K562 (cell line): ENCODE data around the gene ABCA7. TPM values are rescaled to one million over a fixed set of nuclear protein-coding genes. Genes with fewer than 3 reads are reported as not detected.

Experiments
- ATAC-seq: fragments of 200-7000 bp; cut with Tn5 transposase; 3 replicates; pipeline ENCODE4 v1.9.1; 2020; ENCODE audit warnings: moderate library complexity
- BruUV-seq: library from RNA; stranded (reverse); fragments of 400-500 nt; replicated peaks from 2 replicates; lab custom pipeline; 2021; lab: Mats Ljungman, UMichigan
- CTCF ChIA-PET: fragments of 300-600 bp; formaldehyde crosslinking; extraction: SDS; loops from one replicate; lab custom pipeline; 2021; ENCODE audit warnings: low intra/inter-chr PET ratio; lab: Yijun Ruan, JAX
- POLR2A ChIA-PET: fragments of 300-600, 350-650 bp; sonication (Branson Sonifier 250); formaldehyde crosslinking; extraction: SDS; loops from one replicate; lab custom pipeline; 2021; ENCODE audit warnings: antibody characterized with exemption, inconsistent platforms; lab: Yijun Ruan, JAX
- DNase-seq, 4 experiments: peaks; one replicate each; pipeline versions ENCODE4 v3.0.0 to v3.0.0-alpha.2; 2011 to 2018; ENCODE audit warnings: low spot score in 3 of 4, mixed read lengths in 3 of 4; ENCODE audit errors: extremely low read depth in 1 of 4
- FAIRE-seq: peaks from 2 replicates; lab custom pipeline; 2011; peaks lifted over from hg19 to GRCh38; lab: Jason Lieb, UNC
- H2AFZ ChIP-seq: 2 replicates; pipeline ENCODE4 v1.6.0; 2011; ENCODE audit warnings: low read depth, low read length, control low read depth, inconsistent platforms
- H3K27ac ChIP-seq: fragments of 200-600 bp; 3 replicates; pipeline ENCODE4 v1.8.0; 2011; ENCODE audit warnings: low read depth, mild to moderate bottlenecking, control low read depth, inconsistent platforms, low read length, moderate library complexity, mixed read lengths; ENCODE audit errors: extremely low read depth
- H3K27me3 ChIP-seq, 2 experiments: fragments of 300-600 bp in 1 of 2; 2 replicates in 1 of 2; 3 replicates in 1 of 2; pipeline versions ENCODE4 v1.6.0 to v1.8.0; 2011; ENCODE audit warnings: inconsistent platforms in 2 of 2, low read length in 2 of 2, mild to moderate bottlenecking in 1 of 2, mixed read lengths in 1 of 2, moderate library complexity in 1 of 2; ENCODE audit not compliant: control insufficient read depth in 2 of 2, insufficient read depth in 2 of 2
- H3K36me3 ChIP-seq: fragments of 300-600 bp; 3 replicates; pipeline ENCODE4 v1.8.0; 2011; ENCODE audit warnings: mild to moderate bottlenecking, low read length, inconsistent platforms; ENCODE audit not compliant: control insufficient read depth, insufficient read depth
- H3K4me1 ChIP-seq, 2 experiments: fragments of 200-600 bp in 1 of 2; replicated peaks in 1 of 2; 2 replicates in 1 of 2; 3 replicates in 1 of 2; pipeline versions ENCODE4 v1.5.1 to v1.8.0; 2011; ENCODE audit warnings: inconsistent platforms in 2 of 2, low read length in 2 of 2, mild to moderate bottlenecking in 1 of 2, mixed read lengths in 1 of 2, moderate library complexity in 1 of 2; ENCODE audit not compliant: control insufficient read depth in 2 of 2, insufficient read depth in 2 of 2
- H3K4me2 ChIP-seq: 2 replicates; pipeline ENCODE4 v1.6.1; 2011; ENCODE audit warnings: low read length, control low read depth, inconsistent platforms, mixed read lengths; ENCODE audit not compliant: insufficient read depth
- H3K4me3 ChIP-seq: fragments of 200-600 bp; sonication (generic), shearing (Covaris generic); 2 replicates; pipeline ENCODE4 v1.5.1; 2016; ENCODE audit warnings: control low read depth, inconsistent platforms
- H3K79me2 ChIP-seq: fragments of 200-600 bp; 3 replicates; pipeline ENCODE4 v1.8.0; 2011; ENCODE audit warnings: low read length, inconsistent platforms; ENCODE audit not compliant: control insufficient read depth, insufficient read depth
- H3K9ac ChIP-seq, 2 experiments: 2 replicates each; pipeline versions ENCODE4 v1.6.0 to v1.6.1; 2011; ENCODE audit warnings: low read depth in 2 of 2, low read length in 2 of 2, control low read depth in 1 of 2, inconsistent platforms in 1 of 2, mild to moderate bottlenecking in 1 of 2, mixed read lengths in 1 of 2; ENCODE audit not compliant: insufficient read depth in 1 of 2
- H3K9me1 ChIP-seq: one replicate; pipeline ENCODE4 v1.6.0; 2011; ENCODE audit warnings: inconsistent platforms, mild to moderate bottlenecking, low read length, moderate library complexity; ENCODE audit not compliant: control insufficient read depth, insufficient read depth
- H3K9me3 ChIP-seq: replicated peaks from 2 replicates; pipeline ENCODE4 v1.5.1; 2011; ENCODE audit warnings: low read depth, low read length, inconsistent platforms; ENCODE audit not compliant: control insufficient read depth, insufficient read depth
- H4K20me1 ChIP-seq: replicated peaks from 2 replicates; pipeline ENCODE4 v1.6.1; 2011; ENCODE audit warnings: low read length, inconsistent platforms, mixed read lengths; ENCODE audit not compliant: control insufficient read depth, insufficient read depth
- BMI1 ChIP-seq: fragments of 150-350 bp; IDR thresholded peaks from 2 replicates; pipeline ENCODE4 v1.6.1; 2014; ENCODE audit warnings: low read length
- CBX5 ChIP-seq: IDR thresholded peaks from 2 replicates; pipeline ENCODE4 v1.6.1; 2014; ENCODE audit warnings: low read depth, borderline replicate concordance
- HDAC1 ChIP-seq, 2 experiments: fragments of 450-650 bp; IDR thresholded peaks; 2 replicates each; pipeline ENCODE4 v1.6.1; 2016 to 2017; ENCODE audit warnings: inconsistent platforms in 1 of 2, mild to moderate bottlenecking in 1 of 2, moderate library complexity in 1 of 2
- L3MBTL2 ChIP-seq: fragments of 450-650 bp; IDR thresholded peaks from 2 replicates; pipeline ENCODE4 v1.6.1; 2016; ENCODE audit warnings: mild to moderate bottlenecking, moderate library complexity
- MCM5 ChIP-seq: fragments of 450-650 bp; IDR thresholded peaks from 2 replicates; pipeline ENCODE4 v1.6.1; 2016; ENCODE audit warnings: low read depth
- NCOR1 ChIP-seq: fragments of 450-650 bp; IDR thresholded peaks from 2 replicates; pipeline ENCODE4 v1.6.1; 2016; ENCODE audit warnings: mild to moderate bottlenecking, moderate library complexity
- POLR2G ChIP-seq: fragments of 200-400 bp; formaldehyde crosslinking; IDR thresholded peaks from 2 replicates; pipeline ENCODE4 v1.6.1; 2017; ENCODE audit warnings: low read depth, mild to moderate bottlenecking, antibody characterized with exemption, low read length, moderate library complexity
- RBFOX2 ChIP-seq: fragments of 200-400 bp; formaldehyde crosslinking; IDR thresholded peaks from 2 replicates; pipeline ENCODE4 v1.6.1; 2017; ENCODE audit warnings: low read depth, mild to moderate bottlenecking, low read length, moderate library complexity
- ZBED1 ChIP-seq: IDR thresholded peaks from 2 replicates; pipeline ENCODE4 v1.6.1; 2014
- ZBTB1 ChIP-seq: sonication (generic); formaldehyde crosslinking; IDR thresholded peaks from 2 replicates; pipeline ENCODE4 v1.8.1; 2023; ENCODE audit warnings: missing genetic modification reagents, low read depth, mild to moderate bottlenecking, borderline replicate concordance
- ZBTB7A ChIP-seq: IDR thresholded peaks from 2 replicates; pipeline ENCODE4 v1.6.1; 2011; ENCODE audit warnings: low read depth, mild to moderate bottlenecking, low read length, moderate library complexity, borderline replicate concordance; ENCODE audit not compliant: control insufficient read depth
- ZFP36 ChIP-seq: fragments of 150-350 bp; IDR thresholded peaks from 2 replicates; pipeline ENCODE4 v1.6.1; 2018; ENCODE audit warnings: low read length, low read depth; ENCODE audit not compliant: partially characterized antibody
- ZNF668 ChIP-seq: fragments of 250-450 bp; sonication (Bioruptor Pico); IDR thresholded peaks from 2 replicates; pipeline ENCODE4 v1.8.0; 2022; ENCODE audit warnings: mild to moderate bottlenecking, inconsistent platforms
- ZNF764 ChIP-seq: fragments of 250-450 bp; sonication (Bioruptor Pico); IDR thresholded peaks from 2 replicates; pipeline ENCODE4 v1.4.0; 2020; ENCODE audit warnings: low read depth, mild to moderate bottlenecking, moderate library complexity
- ZNF830 ChIP-seq: fragments of 250-450 bp; sonication (Bioruptor Pico); IDR thresholded peaks from 2 replicates; pipeline ENCODE4 v1.5.0; 2021; ENCODE audit warnings: mild to moderate bottlenecking
- WGBS: fragments of 100-300 bp; shearing (Covaris generic); methylation state at CpG from one replicate; pipeline ENCODE4 v1.1.6; 2016; ENCODE audit warnings: low coverage, mixed read lengths; ENCODE audit not compliant: insufficient coverage; ENCODE audit errors: missing lambda C conversion rate; 5-methylcytosine and 5-hydroxymethylcytosine counted together
- in situ Hi-C: fragments of 300-500 bp; cut with MboI; formaldehyde crosslinking; loops from 4 replicates; pipeline ENCODE4 v1.15.0; 2018; ENCODE audit warnings: inconsistent platforms, mixed read lengths
- intact Hi-C: fragments of 100-400 bp; cut with micrococcal nuclease; formaldehyde crosslinking; loops from 2 replicates; pipeline ENCODE4 v1.14.2; 2022
- polyA plus RNA-seq, 8 experiments: library from polyadenylated mRNA; depleted of rRNA in 4 of 8; stranded (reverse) in 5 of 8; unstranded in 3 of 8; fragments of >200 nt; fragmentation: Nextera tagmentation in 2 of 8; fragmentation: Illumina TruSeq in 1 of 8; extraction: Ambion mirVana in 2 of 8; extraction: Trizol in 1 of 8; gene quantifications; 2 replicates each; pipeline versions ENCODE4 v1.2.1 to v1.2.3, GENCODE V29; 2011 to 2014; ENCODE audit warnings: inconsistent platforms in 1 of 8, missing spikeins in 1 of 8
- total RNA-seq, 7 experiments: library from RNA; depleted of rRNA in 6 of 7; stranded (reverse); fragments of >200 nt in 6 of 7; fragmentation: Illumina TruSeq in 2 of 7; extraction: Trizol in 2 of 7; gene quantifications; 2 replicates each; pipeline versions ENCODE4 v1.2.1 to v1.2.3, GENCODE V29; 2011 to 2021; ENCODE audit warnings: low replicate concordance in 1 of 7
- TF ChIP-seq, protein P1 (sequence below): fragments of 200-800 bp; sonication (Bioruptor generic); IDR thresholded peaks from 2 replicates; pipeline ENCODE4 v1.6.1; 2017; ENCODE audit warnings: missing genetic modification characterization, missing compliant biosample characterization
- TF ChIP-seq, protein P2 (sequence below): conservative IDR thresholded peaks from 2 replicates; pipeline ENCODE4 v1.6.1; 2011; ENCODE audit warnings: low read depth, mild to moderate bottlenecking, low read length; ENCODE audit not compliant: control insufficient read depth
- TF ChIP-seq, protein P3 (sequence below): sonication (generic); formaldehyde crosslinking; IDR thresholded peaks from 2 replicates; pipeline ENCODE4 v1.8.1; 2023; ENCODE audit warnings: mild to moderate bottlenecking, missing genetic modification reagents, moderate library complexity

ABCA7 gene
- total and polyA plus RNA-seq, 9 of the 15 experiments (the other 6 are each of a cell fraction or from before 2014, with no cell fraction given): 2.3 to 96.1 (median 31.2) TPM

DNA sequence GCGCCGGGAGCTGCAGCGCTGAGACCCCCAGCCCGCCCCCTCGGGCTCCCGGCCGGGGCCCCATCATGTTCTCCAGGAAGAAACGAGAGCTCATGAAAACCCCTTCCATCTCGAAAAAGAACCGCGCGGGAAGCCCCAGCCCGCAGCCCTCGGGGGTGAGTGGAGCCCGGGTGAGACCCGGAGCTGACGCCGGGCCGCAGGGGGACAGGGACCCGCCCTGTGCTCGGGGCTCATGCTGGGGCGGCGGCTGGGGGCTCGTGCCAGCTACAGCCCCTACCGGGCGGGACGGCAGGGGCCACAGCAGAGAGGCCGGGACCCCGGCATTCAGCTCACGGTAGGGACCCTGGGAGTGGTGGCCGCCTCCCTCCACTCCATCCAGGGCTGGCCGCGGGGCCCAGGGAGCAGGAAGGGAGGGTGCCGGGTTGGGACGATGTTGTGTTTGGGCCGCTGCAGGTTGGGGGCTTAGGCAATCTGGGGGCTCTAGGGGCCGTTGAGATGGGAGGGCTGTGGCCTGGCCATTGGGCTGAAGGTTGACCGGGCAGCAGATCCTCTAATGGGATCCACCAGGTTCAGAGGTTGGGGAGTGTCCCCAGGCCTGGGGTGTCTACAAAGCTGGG lies 27.5 kb downstream of the ABCA7 start:
- 6% methylated on average over 15 of the region's 38 CpGs for WGBS
- peak; percentile 14 for ATAC-seq
- no TSS peak for BruUV-seq
- peak overlapping the region; percentile 16 to 90; a peak in 3 of 4 replicates for H3K9ac ChIP-seq
- peak in 3 of 4 experiments; percentile 32 to 48 (median 46) for DNase-seq
- peak overlapping the region; percentile 41; the same call in 1 of the 2 replicates for H2AFZ ChIP-seq
- no peaks in the 10 kb centered on the region for H3K9me3 ChIP-seq
- intact Hi-C loops: no loop called here
- H3K9me1 ChIP-seq: no peaks in the 10 kb centered on the region
- POLR2A ChIA-PET: interaction anchor here (0.6 to 1.9 kb wide), 11 partner anchors 8 to 202 kb away, joined by 3 to 6 read pairs (median 3); partner anchors contain the start of genes ABCA7, CIRBP and RNU6-2
- CTCF ChIA-PET: no interaction called here
- H3K79me2 ChIP-seq: no peaks in the 10 kb centered on the region
- H3K4me3 ChIP-seq: peak overlapping the region; percentile 40
- H3K27me3 ChIP-seq: no peaks in the 10 kb centered on the region
- H4K20me1 ChIP-seq: no peaks in the 10 kb centered on the region
- no peak for FAIRE-seq
- H3K4me1 ChIP-seq: peaks cover 9 to 84% of the 10 kb centered on the region in 2 experiments
- peaks cover 5% of the 10 kb centered on the region; the same call in 2 of the 3 replicates for H3K36me3 ChIP-seq
- H3K4me2 ChIP-seq: peak overlapping the region; percentile 72
- H3K27ac ChIP-seq: no peak overlapping the region
- in situ Hi-C loops: no loop called here
- TF ChIP-seq ZNF764 (CRISPR knock-in tag) (no peak), ZBTB7A (peak; percentile 12), ZBED1 (no peak), MCM5 (no peak), POLR2G (0 out of 2 replicates have a peak, but pooled peaks have one; percentile 4), ZBTB1 (CRISPR knock-in tag) (no peak), HDAC1 (IDR thresholded peaks at IDR 0.05) (no peak), RBFOX2 (peak; percentile 19; the same call in 1 of the 2 replicates), BMI1 (no peak), L3MBTL2 (0 out of 2 replicates have a peak, but pooled peaks have one; percentile 8), NCOR1 (no peak), CBX5 (no peak), ZNF830 (no peak), ZNF668 (no peak), ZFP36 (no peak)
- TF ChIP-seq, protein P1, sequence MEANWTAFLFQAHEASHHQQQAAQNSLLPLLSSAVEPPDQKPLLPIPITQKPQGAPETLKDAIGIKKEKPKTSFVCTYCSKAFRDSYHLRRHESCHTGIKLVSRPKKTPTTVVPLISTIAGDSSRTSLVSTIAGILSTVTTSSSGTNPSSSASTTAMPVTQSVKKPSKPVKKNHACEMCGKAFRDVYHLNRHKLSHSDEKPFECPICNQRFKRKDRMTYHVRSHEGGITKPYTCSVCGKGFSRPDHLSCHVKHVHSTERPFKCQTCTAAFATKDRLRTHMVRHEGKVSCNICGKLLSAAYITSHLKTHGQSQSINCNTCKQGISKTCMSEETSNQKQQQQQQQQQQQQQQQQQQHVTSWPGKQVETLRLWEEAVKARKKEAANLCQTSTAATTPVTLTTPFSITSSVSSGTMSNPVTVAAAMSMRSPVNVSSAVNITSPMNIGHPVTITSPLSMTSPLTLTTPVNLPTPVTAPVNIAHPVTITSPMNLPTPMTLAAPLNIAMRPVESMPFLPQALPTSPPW (CRISPR knock-in tag): 0 out of 2 replicates have a peak, but pooled peaks have one; percentile 23
- TF ChIP-seq, protein P2, sequence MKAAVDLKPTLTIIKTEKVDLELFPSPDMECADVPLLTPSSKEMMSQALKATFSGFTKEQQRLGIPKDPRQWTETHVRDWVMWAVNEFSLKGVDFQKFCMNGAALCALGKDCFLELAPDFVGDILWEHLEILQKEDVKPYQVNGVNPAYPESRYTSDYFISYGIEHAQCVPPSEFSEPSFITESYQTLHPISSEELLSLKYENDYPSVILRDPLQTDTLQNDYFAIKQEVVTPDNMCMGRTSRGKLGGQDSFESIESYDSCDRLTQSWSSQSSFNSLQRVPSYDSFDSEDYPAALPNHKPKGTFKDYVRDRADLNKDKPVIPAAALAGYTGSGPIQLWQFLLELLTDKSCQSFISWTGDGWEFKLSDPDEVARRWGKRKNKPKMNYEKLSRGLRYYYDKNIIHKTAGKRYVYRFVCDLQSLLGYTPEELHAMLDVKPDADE: peak; percentile 23; the same call in 1 of the 2 replicates
- TF ChIP-seq, protein P3, sequence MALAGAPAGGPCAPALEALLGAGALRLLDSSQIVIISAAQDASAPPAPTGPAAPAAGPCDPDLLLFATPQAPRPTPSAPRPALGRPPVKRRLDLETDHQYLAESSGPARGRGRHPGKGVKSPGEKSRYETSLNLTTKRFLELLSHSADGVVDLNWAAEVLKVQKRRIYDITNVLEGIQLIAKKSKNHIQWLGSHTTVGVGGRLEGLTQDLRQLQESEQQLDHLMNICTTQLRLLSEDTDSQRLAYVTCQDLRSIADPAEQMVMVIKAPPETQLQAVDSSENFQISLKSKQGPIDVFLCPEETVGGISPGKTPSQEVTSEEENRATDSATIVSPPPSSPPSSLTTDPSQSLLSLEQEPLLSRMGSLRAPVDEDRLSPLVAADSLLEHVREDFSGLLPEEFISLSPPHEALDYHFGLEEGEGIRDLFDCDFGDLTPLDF: no peak
